Neuron (in vitro differentiated cells): ENCODE measurements around the gene SLC22A2.
"Not testable (repeated sequence)": the region's sequence is repeated elsewhere in the genome, so short reads cannot be mapped to it uniquely, and the experiment has no call there.

Experiments used
- H2AFZ ChIP-seq: one replicate; pipeline ENCODE4 v1.6.1; 2013; ENCODE audit warnings: low read depth, mild to moderate bottlenecking, inconsistent platforms, low read length, moderate library complexity
- H3K27me3 ChIP-seq: one replicate; pipeline ENCODE4 v1.6.1; 2013; ENCODE audit warnings: low read length; ENCODE audit not compliant: insufficient read depth
- H3K36me3 ChIP-seq: one replicate; pipeline ENCODE4 v1.6.1; 2013; ENCODE audit warnings: low read length; ENCODE audit not compliant: insufficient read depth
- H3K4me1 ChIP-seq: one replicate; pipeline ENCODE4 v1.6.1; 2013; ENCODE audit warnings: low read length; ENCODE audit not compliant: insufficient read depth
- H3K4me3 ChIP-seq: 2 replicates; pipeline ENCODE4 v1.5.1; 2013; ENCODE audit warnings: mild to moderate bottlenecking, low read length, moderate library complexity
- H3K9me3 ChIP-seq: one replicate; pipeline ENCODE4 v1.6.1; 2013; ENCODE audit warnings: low read length

Gene SLC22A2

DNA sequence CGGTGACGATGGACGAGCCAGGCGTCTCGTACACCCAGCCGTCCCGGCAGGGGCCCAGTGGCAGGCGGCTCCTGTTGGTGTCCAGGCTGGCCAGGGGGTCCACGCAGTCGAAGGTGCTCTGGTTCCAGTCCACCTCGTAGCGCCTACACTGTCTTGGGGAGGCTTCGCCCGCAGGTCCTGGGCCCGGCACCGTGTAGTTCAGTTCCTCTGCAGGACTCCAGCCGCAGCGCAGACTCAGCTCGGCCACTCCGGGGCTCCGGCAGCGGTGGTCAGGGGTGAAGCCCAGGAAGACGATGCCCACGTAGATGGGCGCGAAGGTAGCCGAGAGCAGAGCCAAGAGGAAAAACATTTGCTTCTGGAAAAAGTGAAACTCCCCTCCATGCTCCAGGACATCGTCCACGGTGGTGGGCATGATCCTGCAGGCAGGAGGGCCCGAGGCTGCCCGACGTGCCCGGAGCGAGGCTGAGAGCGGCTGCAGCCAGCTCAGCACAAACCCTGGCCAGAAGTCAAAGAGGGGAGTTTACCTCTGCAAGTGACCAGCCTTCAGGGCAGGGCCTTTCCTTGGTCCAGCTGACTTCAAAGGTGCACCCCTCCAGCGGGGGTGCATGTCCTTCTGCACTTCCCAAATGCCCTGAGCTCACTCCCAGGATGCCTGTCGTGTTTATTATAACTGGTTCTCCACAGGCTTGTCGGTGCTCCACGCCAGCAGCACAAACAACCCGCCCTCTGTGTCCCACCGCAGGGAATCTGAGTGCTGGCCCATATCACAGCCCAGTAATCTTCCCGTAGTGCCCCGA, at the start of gene SLC22A2:
Gene SLC22A2, minus strand, starts transcription at position 476 of the 797 bp plus-strand sequence. Its CDS starts 64 bp downstream, at position 412.
- H3K9me3 ChIP-seq: no peaks in the 10 kb centered on the region
- H3K27me3 ChIP-seq: peaks cover 16% of the 10 kb centered on the region
- no peak within 1 kb of the TSS for H3K4me3 ChIP-seq
- no peaks in the 10 kb centered on the region for H3K4me1 ChIP-seq
- no peak within 1 kb of the TSS for H2AFZ ChIP-seq
- no peaks in the 10 kb centered on the region for H3K36me3 ChIP-seq

DNA sequence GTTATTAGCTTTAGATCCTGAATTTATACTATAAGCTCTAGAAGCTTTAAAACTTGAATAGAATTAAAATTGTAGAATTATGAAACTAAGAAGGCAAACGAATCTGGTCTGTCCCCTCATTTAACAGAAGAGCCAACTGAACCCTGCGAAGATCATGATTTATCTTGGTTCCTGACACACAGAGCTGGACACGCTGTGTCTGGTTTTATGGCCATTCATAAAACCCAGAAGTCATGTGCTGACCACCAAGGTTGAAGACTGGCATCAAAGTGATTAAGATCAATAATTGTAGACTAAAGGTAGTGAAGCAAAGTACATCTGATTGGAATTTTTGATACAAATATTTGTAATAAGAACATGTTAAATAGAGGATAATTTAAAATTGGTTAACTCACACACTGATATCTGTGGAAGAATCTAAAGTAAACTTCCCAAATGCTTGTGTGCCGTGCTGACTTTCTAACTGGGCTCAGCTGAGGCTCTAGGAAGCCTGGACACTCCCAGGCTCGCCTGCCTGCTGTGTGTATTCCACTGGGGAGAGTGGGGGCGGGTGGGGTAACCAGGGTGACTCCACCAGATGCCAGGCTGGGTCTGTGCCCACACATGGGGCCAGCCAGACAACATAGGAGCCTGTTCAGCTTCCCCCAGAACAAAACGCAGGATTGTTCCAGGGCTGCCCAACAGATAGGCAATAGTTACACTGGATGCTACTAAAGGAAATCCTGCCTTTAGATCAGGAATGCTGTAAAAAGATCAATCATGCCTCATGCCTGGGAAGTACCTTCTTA, 47.5 kb upstream of the SLC22A2 start:
- no peak overlapping the region for H2AFZ ChIP-seq

DNA sequence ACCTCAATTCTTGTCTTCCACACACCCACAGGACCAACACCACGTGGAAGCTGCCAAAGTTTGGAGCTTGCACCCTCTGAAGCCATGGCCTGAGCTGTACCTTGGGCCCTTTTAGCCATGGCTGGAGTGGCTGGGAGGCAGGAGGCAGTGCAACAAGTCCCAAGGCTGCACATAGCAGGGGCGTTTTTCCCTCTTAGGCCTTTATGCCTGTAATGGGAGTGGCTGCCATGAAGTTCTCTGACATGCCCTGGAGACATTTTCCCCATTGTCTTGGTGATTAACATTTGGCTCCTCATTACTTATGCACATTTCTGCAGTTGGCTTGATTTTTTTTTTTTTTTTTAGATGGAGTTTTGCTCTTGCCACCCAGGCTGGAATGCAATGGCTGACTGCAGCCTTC, 45.2 kb upstream of the SLC22A2 start:
- H2AFZ ChIP-seq: no peak overlapping the region
- H3K27me3 ChIP-seq: no peaks in the 10 kb centered on the region
- no peaks in the 10 kb centered on the region for H3K9me3 ChIP-seq
- H3K4me1 ChIP-seq: no peaks in the 10 kb centered on the region
- no peak overlapping the region for H3K4me3 ChIP-seq
- H3K36me3 ChIP-seq: no peaks in the 10 kb centered on the region

More for the DNA sequence above, 47.5 kb upstream of the SLC22A2 start:
- no peak overlapping the region for H3K4me3 ChIP-seq
- no peaks in the 10 kb centered on the region for H3K36me3 ChIP-seq
- no peaks in the 10 kb centered on the region for H3K27me3 ChIP-seq
- no peaks in the 10 kb centered on the region for H3K4me1 ChIP-seq
- H3K9me3 ChIP-seq: no peaks in the 10 kb centered on the region

DNA sequence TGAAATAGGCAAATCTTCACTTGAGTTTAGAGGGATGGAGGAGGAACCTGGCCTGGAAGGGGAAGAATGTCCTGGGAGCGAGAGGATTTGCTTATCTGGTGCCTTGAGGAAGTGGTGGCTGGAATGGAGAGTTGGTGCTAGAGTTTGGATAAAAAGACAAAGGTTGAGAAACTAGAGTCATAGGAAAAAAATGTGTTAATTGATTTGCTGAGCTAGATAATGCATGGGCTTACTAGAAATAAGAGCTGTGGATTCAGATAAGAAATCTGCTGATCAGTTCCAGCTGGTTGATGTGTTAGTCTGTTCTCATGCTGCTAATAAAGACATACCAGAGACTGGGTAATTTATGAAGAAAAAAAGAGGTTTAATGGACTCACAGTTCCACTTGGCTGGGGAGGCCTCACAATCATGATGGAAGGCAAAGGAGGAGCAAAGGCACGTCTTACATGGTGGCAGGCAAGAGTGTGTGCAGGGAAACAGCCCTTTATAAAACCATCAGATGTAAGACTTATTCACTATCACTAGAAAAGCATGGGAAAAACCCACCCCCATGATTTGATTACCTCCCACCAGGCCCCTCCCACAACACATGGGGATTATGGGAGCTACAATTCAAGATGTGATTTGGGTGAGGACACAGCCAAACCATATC, 43.9 kb upstream of the SLC22A2 start:
- not testable (repeated sequence) for H3K9me3 ChIP-seq, H3K4me3 ChIP-seq, H3K27me3 ChIP-seq, H3K4me1 ChIP-seq, H3K36me3 ChIP-seq, H2AFZ ChIP-seq

DNA sequence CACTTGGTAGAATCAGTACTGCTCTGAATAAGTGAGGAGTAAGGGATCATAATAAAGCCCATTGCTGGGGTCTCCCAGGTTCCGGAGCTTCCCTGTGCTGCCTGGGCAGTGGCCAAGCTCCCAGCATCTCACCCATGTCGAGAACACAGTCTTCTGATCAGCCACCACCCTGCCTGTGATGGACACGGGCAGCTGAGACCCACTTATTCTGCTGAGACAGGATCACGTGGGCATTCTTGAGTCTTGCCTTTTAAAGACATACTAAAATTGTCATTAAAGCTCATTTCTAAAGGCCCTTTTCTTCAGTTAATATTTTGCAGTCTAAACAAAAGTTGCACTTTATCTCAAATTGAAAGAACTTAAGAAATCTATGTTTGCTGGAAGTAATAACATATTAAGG, 42.7 kb upstream of the SLC22A2 start:
- no peaks in the 10 kb centered on the region for H3K27me3 ChIP-seq
- no peaks in the 10 kb centered on the region for H3K9me3 ChIP-seq
- no peaks in the 10 kb centered on the region for H3K36me3 ChIP-seq

DNA sequence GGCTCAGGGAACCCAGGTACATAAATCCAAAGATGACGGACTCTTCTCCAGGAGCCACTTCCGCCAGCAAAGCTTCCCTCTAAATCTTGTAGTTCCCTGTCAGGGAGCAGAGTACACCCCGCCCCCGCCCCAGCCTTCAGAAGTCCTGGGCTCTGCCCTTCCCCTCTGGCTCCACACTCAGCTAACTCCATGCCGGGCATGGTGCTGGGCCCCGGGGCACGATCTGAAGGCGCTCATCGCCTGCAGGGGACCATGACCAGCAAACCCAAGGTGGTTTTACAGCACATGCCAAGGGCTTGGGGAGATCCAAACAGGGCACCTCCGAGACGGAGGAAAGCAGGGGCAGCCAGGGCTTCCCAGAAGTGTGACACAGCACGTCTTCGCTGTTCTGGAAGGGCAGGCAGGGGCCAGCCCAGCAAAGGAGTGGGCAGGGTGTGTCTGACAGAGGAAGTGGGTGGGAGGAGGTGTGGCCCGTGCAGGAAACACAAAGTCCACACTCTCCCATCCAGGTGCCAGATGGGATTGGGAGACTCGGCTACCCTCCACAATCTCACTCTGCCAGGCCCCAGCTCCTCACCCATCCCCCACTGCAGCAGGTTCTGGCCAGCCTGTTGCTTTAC, 41.6 kb upstream of the SLC22A2 start:
- Histone ChIP-seq H2AFZ (no peak overlapping the region), H3K4me1 (no peaks in the 10 kb centered on the region), H3K36me3 (no peaks in the 10 kb centered on the region), H3K9me3 (no peaks in the 10 kb centered on the region), H3K27me3 (no peaks in the 10 kb centered on the region), H3K4me3 (no peak overlapping the region)

More for the DNA sequence above, 42.7 kb upstream of the SLC22A2 start:
- Histone ChIP-seq H3K4me1 (no peaks in the 10 kb centered on the region), H3K4me3 (no peak overlapping the region), H2AFZ (no peak overlapping the region)

DNA sequence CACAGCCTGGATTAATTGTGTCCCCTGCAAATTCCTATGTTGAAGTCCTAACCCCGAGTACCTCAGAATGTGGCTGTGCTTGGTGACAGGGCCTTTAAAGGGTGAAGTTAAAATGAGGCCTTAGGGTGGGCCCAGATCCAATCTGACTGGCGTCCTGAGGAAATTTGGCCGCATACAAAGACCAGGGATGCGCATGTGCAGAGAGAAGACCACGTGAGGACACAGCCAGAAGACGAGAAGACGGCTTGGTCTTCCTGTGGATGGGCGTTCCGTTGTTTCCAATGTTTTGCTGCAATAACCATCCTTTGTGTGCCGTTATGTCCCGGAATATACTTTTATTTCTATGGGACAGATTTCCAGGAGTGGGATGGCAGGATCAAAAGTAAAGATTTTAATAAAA, 40.9 kb upstream of the SLC22A2 start:
- no peaks in the 10 kb centered on the region for H3K36me3 ChIP-seq
- no peaks in the 10 kb centered on the region for H3K9me3 ChIP-seq
- no peak overlapping the region for H2AFZ ChIP-seq
- no peak overlapping the region for H3K4me3 ChIP-seq
- no peaks in the 10 kb centered on the region for H3K27me3 ChIP-seq
- H3K4me1 ChIP-seq: no peaks in the 10 kb centered on the region

DNA sequence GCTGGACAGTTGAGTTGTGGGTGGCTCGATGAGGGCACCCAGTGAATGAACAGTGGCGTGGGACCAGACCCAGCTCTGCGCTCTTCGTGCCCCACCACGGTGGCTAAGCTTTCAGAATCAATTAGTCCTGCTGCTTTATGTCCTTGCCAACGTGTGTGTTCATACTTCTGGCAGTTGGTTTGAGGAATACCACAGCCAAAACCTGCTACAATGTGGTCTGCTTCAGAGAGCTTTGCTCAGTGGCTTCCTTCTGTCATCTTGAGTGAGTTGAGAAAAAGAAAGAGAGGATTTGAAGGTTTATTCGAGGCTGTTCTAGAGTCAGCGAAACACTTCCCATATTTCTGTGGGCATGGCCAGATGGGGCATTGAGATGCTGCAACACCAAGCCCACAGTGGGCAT, 39.5 kb upstream of the SLC22A2 start:
- Histone ChIP-seq H3K9me3 (no peaks in the 10 kb centered on the region), H3K36me3 (no peaks in the 10 kb centered on the region), H3K4me1 (no peaks in the 10 kb centered on the region), H2AFZ (no peak overlapping the region), H3K27me3 (no peaks in the 10 kb centered on the region), H3K4me3 (no peak overlapping the region)

DNA sequence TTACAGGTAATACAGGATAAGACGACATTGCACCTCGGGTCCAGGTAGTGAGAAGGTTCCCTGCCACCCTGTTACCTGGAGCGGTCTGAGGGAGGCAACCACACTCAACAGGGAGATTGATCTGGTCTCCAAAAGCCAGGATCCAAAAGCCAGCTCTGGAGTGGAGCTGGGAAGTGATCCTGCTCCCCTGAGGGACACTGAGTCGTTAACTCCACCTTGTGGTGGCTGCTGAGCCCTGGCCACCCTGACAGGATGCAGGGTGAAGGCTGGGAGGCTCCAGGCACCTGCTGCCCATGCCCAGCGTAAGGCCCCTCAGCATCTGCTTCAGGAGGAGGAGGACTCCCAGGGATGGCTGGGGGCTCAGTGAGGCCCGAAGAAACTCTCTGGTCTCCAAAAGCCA, 38.7 kb upstream of the SLC22A2 start:
- no peaks in the 10 kb centered on the region for H3K27me3 ChIP-seq
- H2AFZ ChIP-seq: no peak overlapping the region
- H3K9me3 ChIP-seq: no peaks in the 10 kb centered on the region
- H3K4me1 ChIP-seq: no peaks in the 10 kb centered on the region
- H3K36me3 ChIP-seq: no peaks in the 10 kb centered on the region
- H3K4me3 ChIP-seq: no peak overlapping the region

DNA sequence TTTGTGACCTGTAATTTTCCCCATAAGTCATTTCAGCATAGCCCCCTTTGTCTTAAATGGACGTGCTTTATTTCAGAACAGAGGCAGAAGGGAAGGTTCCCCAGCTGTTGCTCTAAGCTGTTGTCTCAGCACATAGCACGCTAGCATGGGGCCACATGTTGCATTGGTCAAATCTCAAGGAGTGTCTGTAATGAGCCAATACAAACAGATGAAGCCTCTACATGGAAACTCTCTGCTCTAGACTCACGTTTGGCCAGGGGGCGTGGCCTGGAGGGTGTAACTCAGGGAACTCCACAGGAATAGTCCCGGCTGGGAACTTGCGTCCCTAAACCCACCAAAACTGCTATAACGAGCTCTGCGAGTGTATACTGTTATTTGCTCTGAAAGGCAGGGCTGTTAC, 35.2 kb upstream of the SLC22A2 start:
- no peaks in the 10 kb centered on the region for H3K4me1 ChIP-seq
- H3K27me3 ChIP-seq: no peaks in the 10 kb centered on the region
- H3K36me3 ChIP-seq: no peaks in the 10 kb centered on the region
- no peak overlapping the region for H3K4me3 ChIP-seq
- no peak overlapping the region for H2AFZ ChIP-seq
- no peaks in the 10 kb centered on the region for H3K9me3 ChIP-seq

DNA sequence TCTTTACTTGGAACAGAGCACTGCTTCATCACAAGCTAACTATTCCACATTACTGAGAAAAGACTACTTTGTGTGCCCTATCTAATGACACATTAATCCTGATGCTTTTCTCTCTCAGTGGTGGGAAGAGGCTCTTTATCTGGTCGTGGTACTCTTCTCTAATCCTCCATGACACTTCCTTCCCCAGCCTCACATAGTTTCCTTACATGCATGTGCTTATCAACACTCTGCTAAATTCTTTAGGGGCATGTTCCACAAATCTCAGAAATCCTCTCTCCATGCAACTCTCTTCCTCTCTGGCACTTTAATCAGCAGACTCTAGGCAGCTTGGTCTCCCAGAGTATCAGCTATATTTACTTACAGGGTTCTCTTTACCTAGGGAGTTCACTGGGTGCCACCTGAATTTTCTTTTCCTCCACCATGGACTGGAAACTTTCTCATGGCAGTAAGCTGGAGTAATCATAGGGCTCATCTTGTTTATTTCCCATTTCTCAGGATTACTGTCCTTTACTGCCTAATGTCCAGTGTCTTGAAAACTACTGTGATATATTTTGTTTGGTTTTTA, 27.0 kb upstream of the SLC22A2 start:
- H3K27me3 ChIP-seq: no peaks in the 10 kb centered on the region
- no peaks in the 10 kb centered on the region for H3K4me1 ChIP-seq
- H3K4me3 ChIP-seq: no peak overlapping the region
- H2AFZ ChIP-seq: no peak overlapping the region
- H3K36me3 ChIP-seq: no peaks in the 10 kb centered on the region
- H3K9me3 ChIP-seq: no peaks in the 10 kb centered on the region

DNA sequence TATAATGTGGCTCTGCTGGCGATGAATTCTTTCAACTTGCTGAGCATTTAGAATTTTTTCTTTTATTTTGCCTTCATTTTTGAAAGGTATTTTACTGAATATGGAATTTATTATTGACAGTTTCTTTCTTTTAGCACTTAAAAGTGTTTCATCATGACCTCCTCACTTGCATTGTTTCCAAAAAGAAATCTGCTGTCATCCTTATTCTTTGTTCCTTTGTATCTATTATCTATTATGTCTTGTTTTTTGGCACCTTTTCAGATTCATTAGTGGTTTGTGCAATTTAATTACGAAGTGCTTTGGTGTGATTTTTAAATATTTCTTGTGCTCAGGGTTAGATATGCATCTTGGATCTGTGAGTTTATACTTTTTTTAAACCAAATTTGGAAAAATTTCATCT, 26.0 kb upstream of the SLC22A2 start:
- H2AFZ ChIP-seq: no peak overlapping the region
- no peaks in the 10 kb centered on the region for H3K4me1 ChIP-seq
- no peaks in the 10 kb centered on the region for H3K9me3 ChIP-seq
- H3K36me3 ChIP-seq: no peaks in the 10 kb centered on the region
- no peaks in the 10 kb centered on the region for H3K27me3 ChIP-seq
- H3K4me3 ChIP-seq: no peak overlapping the region
